HEK293 (cell line): ENCODE data around the gene DLX4.

Source experiments
- CTCF ChIP-seq: fragments of 450-650 bp; formaldehyde crosslinking; IDR thresholded peaks from 2 replicates; pipeline ENCODE4 v1.5.1; 2016; ENCODE audit warnings: missing biosample characterization, missing genetic modification characterization
- HOXC10 ChIP-seq: sonication (generic); formaldehyde crosslinking; IDR thresholded peaks from 2 replicates; pipeline ENCODE4 v1.8.1; 2023; ENCODE audit warnings: mild to moderate bottlenecking, missing genetic modification reagents
- TCF7L2 ChIP-seq: IDR thresholded peaks from 2 replicates; pipeline ENCODE4 v1.6.1; 2011; ENCODE audit warnings: low read depth, mild to moderate bottlenecking, inconsistent platforms, low read length, moderate library complexity, borderline replicate concordance
- YY1 ChIP-seq: fragments of 450-650 bp; formaldehyde crosslinking; IDR thresholded peaks from 2 replicates; pipeline ENCODE4 v1.5.1; 2018; ENCODE audit warnings: missing biosample characterization, missing genetic modification characterization
- ZNF335 ChIP-seq: fragments of 450-650 bp; formaldehyde crosslinking; conservative IDR thresholded peaks from 2 replicates; pipeline ENCODE4 v1.5.1; 2016; ENCODE audit warnings: missing biosample characterization, missing genetic modification characterization
- ZNF776 ChIP-seq: fragments of 450-650 bp; formaldehyde crosslinking; IDR thresholded peaks from 2 replicates; pipeline ENCODE4 v1.5.0; 2017; ENCODE audit warnings: missing biosample characterization, missing genetic modification characterization, borderline replicate concordance
- TF ChIP-seq, protein P1 (sequence below): sonication (generic); formaldehyde crosslinking; IDR thresholded peaks from 2 replicates; pipeline ENCODE4 v1.8.1; 2022; ENCODE audit warnings: mild to moderate bottlenecking, moderate library complexity, missing genetic modification reagents
- TF ChIP-seq, protein P2 (sequence below): fragments of 450-650 bp; formaldehyde crosslinking; IDR thresholded peaks from 2 replicates; pipeline ENCODE4 v1.5.1; 2016; ENCODE audit warnings: missing biosample characterization, missing genetic modification characterization
- TF ChIP-seq, protein P3 (sequence below): fragments of 450-650 bp; formaldehyde crosslinking; IDR thresholded peaks from 2 replicates; pipeline ENCODE4 v1.5.1; 2016; ENCODE audit warnings: missing biosample characterization, missing genetic modification characterization, low read depth

- no peak for TF ChIP-seq HOXC10
- TF ChIP-seq, protein P1, sequence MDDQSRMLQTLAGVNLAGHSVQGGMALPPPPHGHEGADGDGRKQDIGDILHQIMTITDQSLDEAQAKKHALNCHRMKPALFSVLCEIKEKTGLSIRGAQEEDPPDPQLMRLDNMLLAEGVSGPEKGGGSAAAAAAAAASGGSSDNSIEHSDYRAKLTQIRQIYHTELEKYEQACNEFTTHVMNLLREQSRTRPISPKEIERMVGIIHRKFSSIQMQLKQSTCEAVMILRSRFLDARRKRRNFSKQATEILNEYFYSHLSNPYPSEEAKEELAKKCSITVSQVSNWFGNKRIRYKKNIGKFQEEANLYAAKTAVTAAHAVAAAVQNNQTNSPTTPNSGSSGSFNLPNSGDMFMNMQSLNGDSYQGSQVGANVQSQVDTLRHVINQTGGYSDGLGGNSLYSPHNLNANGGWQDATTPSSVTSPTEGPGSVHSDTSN: no peak
- TF ChIP-seq ZNF335 (tag by site-specific recombination): no peak
- TF ChIP-seq YY1 (tag by site-specific recombination): no peak
- no peak for TF ChIP-seq CTCF (tag by site-specific recombination)
- no peak for TF ChIP-seq TCF7L2
- TF ChIP-seq, protein P2, sequence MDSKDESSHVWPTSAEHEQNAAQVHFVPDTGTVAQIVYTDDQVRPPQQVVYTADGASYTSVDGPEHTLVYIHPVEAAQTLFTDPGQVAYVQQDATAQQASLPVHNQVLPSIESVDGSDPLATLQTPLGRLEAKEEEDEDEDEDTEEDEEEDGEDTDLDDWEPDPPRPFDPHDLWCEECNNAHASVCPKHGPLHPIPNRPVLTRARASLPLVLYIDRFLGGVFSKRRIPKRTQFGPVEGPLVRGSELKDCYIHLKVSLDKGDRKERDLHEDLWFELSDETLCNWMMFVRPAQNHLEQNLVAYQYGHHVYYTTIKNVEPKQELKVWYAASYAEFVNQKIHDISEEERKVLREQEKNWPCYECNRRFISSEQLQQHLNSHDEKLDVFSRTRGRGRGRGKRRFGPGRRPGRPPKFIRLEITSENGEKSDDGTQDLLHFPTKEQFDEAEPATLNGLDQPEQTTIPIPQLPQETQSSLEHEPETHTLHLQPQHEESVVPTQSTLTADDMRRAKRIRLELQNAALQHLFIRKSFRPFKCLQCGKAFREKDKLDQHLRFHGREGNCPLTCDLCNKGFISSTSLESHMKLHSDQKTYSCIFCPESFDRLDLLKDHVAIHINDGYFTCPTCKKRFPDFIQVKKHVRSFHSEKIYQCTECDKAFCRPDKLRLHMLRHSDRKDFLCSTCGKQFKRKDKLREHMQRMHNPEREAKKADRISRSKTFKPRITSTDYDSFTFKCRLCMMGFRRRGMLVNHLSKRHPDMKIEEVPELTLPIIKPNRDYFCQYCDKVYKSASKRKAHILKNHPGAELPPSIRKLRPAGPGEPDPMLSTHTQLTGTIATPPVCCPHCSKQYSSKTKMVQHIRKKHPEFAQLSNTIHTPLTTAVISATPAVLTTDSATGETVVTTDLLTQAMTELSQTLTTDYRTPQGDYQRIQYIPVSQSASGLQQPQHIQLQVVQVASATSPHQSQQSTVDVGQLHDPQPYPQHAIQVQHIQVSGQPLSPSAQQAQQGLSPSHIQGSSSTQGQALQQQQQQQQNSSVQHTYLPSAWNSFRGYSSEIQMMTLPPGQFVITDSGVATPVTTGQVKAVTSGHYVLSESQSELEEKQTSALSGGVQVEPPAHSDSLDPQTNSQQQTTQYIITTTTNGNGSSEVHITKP (tag by site-specific recombination): no peak
- TF ChIP-seq ZNF776 (tag by site-specific recombination): no peak
- TF ChIP-seq, protein P3, sequence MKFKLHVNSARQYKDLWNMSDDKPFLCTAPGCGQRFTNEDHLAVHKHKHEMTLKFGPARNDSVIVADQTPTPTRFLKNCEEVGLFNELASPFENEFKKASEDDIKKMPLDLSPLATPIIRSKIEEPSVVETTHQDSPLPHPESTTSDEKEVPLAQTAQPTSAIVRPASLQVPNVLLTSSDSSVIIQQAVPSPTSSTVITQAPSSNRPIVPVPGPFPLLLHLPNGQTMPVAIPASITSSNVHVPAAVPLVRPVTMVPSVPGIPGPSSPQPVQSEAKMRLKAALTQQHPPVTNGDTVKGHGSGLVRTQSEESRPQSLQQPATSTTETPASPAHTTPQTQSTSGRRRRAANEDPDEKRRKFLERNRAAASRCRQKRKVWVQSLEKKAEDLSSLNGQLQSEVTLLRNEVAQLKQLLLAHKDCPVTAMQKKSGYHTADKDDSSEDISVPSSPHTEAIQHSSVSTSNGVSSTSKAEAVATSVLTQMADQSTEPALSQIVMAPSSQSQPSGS (tag by site-specific recombination): no peak
These were observed 21.3 kb downstream of the DLX4 start for GRCh38 chr17:49990331-49990730.
